ENCODE results near the gene SCT.

Gene SCT

DNA sequence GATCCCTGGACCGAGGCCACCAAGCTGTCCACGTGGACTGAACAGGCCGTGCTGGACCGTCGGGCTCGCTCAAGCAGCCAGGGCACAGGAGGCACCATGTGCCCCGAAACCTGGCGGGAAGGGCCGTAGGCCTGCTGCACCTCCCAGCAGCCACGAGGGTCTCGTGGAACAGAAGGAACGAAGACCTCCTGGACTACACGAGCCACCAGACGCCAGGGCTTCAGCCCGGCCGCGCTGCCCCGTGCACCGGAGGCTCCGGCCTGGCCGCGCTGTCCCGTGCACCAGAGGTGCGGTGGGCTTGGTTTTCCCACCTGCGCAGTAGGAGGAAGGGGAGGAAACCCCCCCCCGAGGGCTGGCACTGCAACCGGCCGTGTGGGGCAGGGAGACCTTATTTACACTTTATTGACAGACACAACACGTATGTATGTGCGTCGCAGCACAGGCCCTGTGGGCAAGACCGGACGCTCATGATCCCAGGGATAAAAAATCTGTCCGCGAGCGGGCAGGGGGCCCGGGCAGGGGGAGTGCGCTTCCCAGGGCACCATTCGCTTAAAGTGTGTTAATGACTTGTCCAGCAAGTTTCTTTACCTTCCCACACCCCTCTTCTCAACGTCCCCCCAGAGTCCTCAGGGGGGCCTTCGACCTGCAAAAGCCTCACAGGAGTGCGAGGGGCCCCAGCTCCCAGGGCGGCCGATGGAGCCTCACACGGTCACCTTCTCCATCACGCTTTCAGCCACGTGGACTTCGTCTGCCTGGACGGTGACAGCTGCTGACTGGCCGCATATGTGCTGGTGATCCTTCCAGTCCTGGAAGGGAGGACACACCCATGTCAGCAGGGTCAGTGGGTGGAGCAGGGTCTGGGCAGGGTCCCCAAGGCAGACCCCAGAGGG is 17.1 kb upstream of the SCT start:
- no peak for FAIRE-seq

GRCh38 chr11:643366-643765 is 16.4 kb upstream of the SCT start:
- no peak for FAIRE-seq

GRCh38 chr11:641806-642370 is 14.9 kb upstream of the SCT start:
- FAIRE-seq: no peak

DNA sequence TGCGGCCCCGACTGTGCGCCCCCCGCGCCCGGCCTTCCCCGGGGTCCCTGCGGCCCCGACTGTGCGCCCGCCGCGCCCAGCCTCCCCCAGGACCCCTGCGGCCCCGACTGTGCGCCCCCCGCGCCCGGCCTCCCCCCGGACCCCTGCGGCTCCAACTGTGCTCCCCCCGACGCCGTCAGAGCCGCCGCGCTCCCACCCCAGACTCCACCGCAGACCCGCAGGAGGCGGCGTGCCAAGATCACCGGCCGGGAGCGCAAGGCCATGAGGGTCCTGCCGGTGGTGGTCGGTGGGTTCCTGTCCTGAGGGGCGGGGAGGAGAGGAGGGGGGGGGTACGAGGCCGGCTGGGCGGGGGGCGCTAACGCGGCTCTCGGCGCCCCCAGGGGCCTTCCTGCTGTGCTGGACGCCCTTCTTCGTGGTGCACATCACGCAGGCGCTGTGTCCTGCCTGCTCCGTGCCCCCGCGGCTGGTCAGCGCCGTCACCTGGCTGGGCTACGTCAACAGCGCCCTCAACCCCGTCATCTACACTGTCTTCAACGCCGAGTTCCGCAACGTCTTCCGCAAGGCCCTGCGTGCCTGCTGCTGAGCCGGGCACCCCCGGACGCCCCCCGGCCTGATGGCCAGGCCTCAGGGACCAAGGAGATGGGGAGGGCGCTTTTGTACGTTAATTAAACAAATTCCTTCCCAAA is 13.2 kb upstream of the SCT start:
- no peak for FAIRE-seq

DNA sequence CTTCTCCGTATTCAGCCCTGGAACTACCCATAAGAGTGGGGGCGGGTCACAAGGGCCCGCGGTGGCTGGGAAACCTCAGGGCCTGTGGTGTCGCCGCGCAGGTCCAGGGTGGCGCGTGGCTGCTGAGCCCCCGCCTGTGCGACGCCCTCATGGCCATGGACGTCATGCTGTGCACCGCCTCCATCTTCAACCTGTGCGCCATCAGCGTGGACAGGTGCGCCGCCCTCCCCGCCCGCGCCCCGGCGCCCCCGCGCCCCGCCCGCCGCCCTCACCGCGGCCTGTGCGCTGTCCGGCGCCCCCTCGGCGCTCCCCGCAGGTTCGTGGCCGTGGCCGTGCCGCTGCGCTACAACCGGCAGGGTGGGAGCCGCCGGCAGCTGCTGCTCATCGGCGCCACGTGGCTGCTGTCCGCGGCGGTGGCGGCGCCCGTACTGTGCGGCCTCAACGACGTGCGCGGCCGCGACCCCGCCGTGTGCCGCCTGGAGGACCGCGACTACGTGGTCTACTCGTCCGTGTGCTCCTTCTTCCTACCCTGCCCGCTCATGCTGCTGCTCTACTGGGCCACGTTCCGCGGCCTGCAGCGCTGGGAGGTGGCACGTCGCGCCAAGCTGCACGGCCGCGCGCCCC is 12.5 kb upstream of the SCT start:
- FAIRE-seq: no peak

GRCh38 chr11:638631-639331 is 11.8 kb upstream of the SCT start:
- FAIRE-seq: no peak

DNA sequence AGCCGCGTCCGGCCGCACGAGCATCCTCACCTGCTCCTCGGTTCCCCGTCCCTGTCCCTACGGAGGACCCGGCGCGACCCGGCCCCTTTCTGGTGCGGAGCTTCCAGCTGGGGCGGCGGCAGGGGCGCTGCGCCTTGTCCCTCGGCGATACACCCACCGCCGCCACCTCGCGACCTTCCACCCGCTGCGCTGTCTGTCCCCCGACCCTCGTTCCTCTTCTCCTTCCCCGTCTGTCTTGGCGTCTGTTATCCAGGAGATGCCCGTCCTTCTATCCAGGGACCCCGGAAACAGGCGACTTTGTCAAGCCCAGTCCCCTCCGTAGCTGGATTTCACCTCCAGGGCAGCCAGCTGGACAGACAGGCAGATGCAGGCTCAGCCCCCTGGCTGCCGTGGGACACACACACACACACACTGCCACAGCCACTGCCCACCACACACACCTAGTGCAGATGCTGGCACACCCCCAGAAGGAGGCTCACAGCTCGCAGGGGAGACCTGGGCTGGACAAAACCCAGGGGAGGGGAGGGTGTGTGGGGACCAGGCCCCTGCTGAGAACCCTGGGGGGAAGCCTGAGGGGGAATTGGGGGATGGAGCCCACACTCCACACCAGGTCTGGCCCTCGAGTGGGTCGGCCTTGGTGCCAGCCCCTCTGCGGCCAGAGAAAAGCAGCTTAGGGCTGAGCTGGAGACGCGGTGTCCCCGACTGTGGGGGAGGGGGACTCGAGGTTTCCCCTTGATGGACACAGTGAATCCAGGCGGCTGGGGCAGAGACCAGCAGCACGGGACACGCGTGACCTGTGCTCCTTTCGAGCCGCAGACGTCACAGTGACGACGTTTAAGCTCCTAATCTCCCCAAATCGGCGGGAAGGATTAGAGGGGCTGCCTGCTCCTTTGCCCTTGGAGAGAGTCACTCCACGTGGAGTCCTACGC is 10.9 kb upstream of the SCT start:
- no peak for FAIRE-seq

- FAIRE-seq: no peak
Observed at GRCh38 chr11:637333-637592, 10.3 kb upstream of the SCT start.

GRCh38 chr11:636511-637332 is 9.7 kb upstream of the SCT start, which contains the start of gene DRD4:
Gene DRD4, plus strand, starts transcription at chr11:637269. Its CDS starts 36 bp downstream, at chr11:637305.
- no peak for FAIRE-seq

DNA sequence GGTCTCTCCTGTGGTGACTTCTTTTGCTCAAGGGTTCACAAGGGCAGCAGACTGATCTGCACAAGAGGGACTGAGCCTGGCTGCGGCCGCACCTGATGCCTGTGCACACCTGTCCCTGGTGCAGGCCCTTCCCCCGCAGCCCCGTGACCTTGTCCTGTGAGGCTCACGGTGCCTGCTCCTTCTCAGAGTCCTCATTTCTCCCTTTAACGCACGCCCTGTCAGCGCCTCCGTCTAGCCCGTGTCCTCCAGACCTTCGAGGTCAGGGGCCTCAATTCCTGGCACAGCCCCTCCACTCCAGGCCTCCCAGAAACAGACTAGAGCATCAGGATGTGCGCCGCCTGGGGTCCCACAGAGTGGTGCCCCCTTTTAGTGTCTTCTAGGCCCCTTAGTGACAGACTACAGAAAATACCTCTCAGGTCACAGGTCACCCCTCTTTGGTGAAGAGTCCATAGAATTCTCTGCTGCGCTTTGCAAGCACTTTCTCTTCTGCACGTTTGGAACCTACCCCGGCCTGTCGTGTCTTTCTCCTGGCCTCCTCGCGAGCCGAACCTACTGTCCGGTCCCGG is 9.0 kb upstream of the SCT start:
- no peak for FAIRE-seq

DNA sequence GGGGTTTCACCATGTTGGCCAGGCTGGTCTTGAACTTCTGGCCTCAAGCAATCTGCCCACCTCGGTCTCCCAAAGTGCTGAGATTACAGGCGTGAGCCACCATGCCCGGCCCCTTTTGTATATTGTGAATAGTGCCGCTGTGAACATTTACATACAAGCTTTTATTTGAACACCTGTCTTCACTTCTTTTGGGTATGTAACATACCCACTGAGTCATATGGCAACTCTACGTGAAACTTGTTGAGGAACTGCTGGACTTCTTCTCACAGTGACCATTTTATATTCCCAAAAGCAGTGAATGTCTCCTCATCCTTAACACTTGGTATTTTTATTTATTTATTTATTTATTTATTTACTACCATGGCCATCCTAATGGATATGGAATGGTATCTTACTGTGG is 3.9 kb upstream of the SCT start:
- no peak for FAIRE-seq

- no peak for FAIRE-seq
Observed at GRCh38 chr11:629237-629583, 2.2 kb upstream of the SCT start.

DNA sequence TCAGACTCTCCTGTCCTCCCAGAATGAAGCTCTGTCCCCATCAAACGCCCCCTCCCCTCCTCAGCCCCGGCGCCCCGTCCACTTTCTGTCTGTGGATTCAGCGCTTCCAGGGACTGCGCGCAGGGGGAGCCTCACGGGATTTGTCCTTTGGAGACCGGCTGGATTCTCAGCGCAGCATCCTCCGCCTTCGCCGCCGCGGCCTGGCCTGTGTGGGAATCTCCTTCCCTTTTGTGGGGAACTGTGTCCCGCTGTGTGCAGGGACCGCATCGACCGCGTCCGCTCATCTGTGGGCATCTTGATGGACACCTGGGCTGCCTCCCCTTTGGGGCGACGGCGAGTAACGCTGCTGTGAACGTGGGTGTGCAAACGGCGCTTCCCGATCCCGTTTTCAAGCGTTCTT is 1.1 kb upstream of the SCT start:
- no peak for FAIRE-seq

DNA sequence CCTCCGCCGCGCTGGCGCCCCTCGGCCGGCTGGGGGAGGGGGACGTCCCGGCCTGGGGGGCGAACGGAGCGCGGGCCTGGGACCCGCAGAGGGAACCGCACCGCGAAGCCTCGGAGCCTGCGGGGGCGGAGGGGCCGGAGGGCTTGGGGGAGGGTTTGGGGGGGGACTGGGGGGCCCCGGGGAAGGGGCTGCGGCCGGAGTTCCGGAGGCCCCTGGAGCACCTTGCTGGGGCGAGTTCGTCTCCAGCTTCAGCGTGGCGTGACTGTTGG is 261 bp upstream of the SCT start:
- FAIRE-seq: no peak

GRCh38 chr11:625636-626268 is 1.2 kb downstream of the SCT start:
- no peak for FAIRE-seq

GRCh38 chr11:624705-625635 is 2.0 kb downstream of the SCT start, which contains the start of gene CDHR5:
Gene CDHR5, minus strand, starts transcription at chr11:624955. Its CDS starts 53 bp downstream, at chr11:624902.
- no peak for FAIRE-seq

DNA sequence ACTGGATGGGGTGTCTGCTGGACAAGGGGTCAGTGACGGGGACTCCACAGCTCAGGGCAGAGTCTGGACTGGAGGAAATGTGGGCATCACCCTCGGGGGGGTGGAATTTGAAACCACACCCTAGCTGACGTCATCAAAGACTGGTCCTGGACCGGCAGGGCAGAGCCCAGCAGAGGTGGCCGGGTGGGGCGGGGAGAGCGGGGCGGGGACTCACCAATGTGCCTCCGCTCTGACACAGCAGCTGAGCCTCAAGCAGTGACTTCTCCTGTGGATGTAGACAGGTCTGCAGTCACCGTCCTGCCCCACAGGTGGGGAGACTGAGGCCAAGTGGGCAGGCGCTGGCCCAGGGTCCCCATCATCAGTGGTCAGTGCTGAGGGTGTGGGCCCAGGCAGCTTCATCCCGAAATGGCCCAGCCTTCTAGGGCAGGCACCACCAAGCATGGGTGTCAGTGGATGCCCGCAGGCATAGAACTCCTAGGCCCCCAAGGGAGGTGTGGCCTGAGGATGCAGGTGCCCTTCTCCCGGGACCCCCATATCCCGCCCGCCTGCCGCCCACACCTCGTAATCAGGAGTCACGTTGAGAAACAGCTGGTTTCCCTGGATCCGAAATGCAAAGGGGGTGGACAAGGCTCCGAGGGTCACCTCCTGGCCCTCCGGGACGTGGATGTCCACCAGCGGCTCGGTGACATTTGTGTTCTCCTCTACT is 2.8 kb downstream of the SCT start:
- no peak for FAIRE-seq

DNA sequence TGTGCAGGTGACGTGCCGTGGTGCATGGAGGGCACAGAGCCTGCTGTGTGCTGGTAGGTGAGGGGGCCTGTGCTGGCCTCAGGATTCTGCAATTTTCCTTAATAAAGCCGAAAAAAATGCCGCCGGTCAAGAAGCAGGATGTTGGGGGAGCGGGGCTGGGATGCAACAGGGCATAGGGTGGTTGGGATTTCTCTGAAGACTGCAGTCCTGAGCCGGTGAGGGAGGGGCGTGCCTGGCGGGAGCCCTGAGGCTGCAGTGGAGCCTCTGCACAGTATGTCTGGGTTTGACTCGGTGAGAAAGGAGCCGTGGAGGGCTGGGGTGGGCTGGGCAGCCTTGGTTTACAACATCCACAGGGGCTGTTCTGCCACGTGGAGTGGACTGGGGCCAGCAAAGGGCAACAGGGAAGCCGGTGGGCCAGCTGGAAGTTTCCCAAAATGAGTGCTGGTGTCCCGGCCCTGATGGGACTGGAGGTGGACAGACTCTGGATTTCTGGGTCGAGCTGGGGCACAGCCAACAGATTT is 3.6 kb downstream of the SCT start:
- no peak for FAIRE-seq
